SK-N-SH (cell line): ENCODE results near the gene SLC27A4. TPM values are rescaled to one million over a fixed set of nuclear protein-coding genes. Genes with fewer than 3 reads are reported as not detected.

Experiments used
- CTCF ChIA-PET: fragments of 300-600, 350-600 bp; formaldehyde crosslinking; extraction: SDS; loops from one replicate; lab custom pipeline; 2021; lab: Yijun Ruan, JAX
- POLR2A ChIA-PET: fragments of 350-600 bp; sonication (Branson Sonifier 250); formaldehyde crosslinking; extraction: SDS; loops from one replicate; lab custom pipeline; 2020; ENCODE audit warnings: antibody characterized with exemption, inconsistent platforms; lab: Yijun Ruan, JAX
- DNase-seq: peaks from one replicate; pipeline ENCODE4 v3.0.0; 2012
- H2AFZ ChIP-seq: fragments of 200-600 bp; sonication (generic); 2 replicates; pipeline ENCODE4 v1.8.1; 2016; ENCODE audit warnings: antibody characterized with exemption, mild to moderate bottlenecking, low read depth
- H3F3A ChIP-seq: fragments of 200-600 bp; sonication (generic); replicated peaks from 2 replicates; pipeline ENCODE3; 2016; ENCODE audit warnings: antibody characterized with exemption, mild to moderate bottlenecking; ENCODE audit not compliant: insufficient read depth
- H3K27ac ChIP-seq, 2 experiments: fragments of 200-500 bp in 1 of 2; fragments of 200-600 bp in 1 of 2; sonication (Bioruptor generic) in 1 of 2; sonication (generic), shearing (Covaris generic) in 1 of 2; 2 replicates each; pipeline versions ENCODE4 v1.5.1 to v1.6.1; 2014 to 2016; ENCODE audit warnings: low read depth in 2 of 2, inconsistent platforms in 1 of 2, low read length in 1 of 2, mild to moderate bottlenecking in 1 of 2, mixed read lengths in 1 of 2
- H3K27me3 ChIP-seq: fragments of 200-600 bp; sonication (generic), shearing (Covaris generic); 2 replicates; pipeline ENCODE4 v1.6.1; 2016; ENCODE audit warnings: mixed run types; ENCODE audit not compliant: insufficient read depth
- H3K36me3 ChIP-seq, 2 experiments: fragments of 200-500 bp in 1 of 2; fragments of 200-600 bp in 1 of 2; sonication (Bioruptor generic) in 1 of 2; sonication (generic) in 1 of 2; replicated peaks in 1 of 2; 2 replicates each; pipeline versions ENCODE3 to v1.5.1; 2014 to 2016; ENCODE audit warnings: low read length in 1 of 2, mild to moderate bottlenecking in 1 of 2; ENCODE audit not compliant: insufficient read depth in 2 of 2, control insufficient read depth in 1 of 2
- H3K4me1 ChIP-seq, 2 experiments: fragments of 200-500 bp in 1 of 2; fragments of 200-600 bp in 1 of 2; sonication (Bioruptor generic) in 1 of 2; sonication (generic), shearing (Covaris generic) in 1 of 2; 2 replicates each; pipeline versions ENCODE4 v1.5.1 to v1.6.1; 2014 to 2016; ENCODE audit warnings: low read depth in 1 of 2, low read length in 1 of 2, mixed run types in 1 of 2; ENCODE audit not compliant: insufficient read depth in 2 of 2, control insufficient read depth in 1 of 2
- H3K4me2 ChIP-seq: fragments of 200-600 bp; sonication (generic), shearing (Covaris generic); 2 replicates; pipeline ENCODE4 v1.6.1; 2017; ENCODE audit warnings: mixed run types
- H3K4me3 ChIP-seq, 2 experiments: fragments of 200-500 bp in 1 of 2; fragments of 200-600 bp in 1 of 2; sonication (Bioruptor generic) in 1 of 2; sonication (generic), shearing (Covaris generic) in 1 of 2; 2 replicates each; pipeline versions ENCODE4 v1.5.1 to v1.8.1; 2014 to 2016; ENCODE audit warnings: low read depth in 2 of 2, inconsistent platforms in 1 of 2, low read length in 1 of 2, mild to moderate bottlenecking in 1 of 2, mixed read lengths in 1 of 2, moderate library complexity in 1 of 2
- H3K79me2 ChIP-seq: fragments of 200-600 bp; sonication (generic); 2 replicates; pipeline ENCODE4 v1.8.1; 2017; ENCODE audit warnings: mild to moderate bottlenecking; ENCODE audit not compliant: insufficient read depth
- H3K9ac ChIP-seq: fragments of 200-600 bp; sonication (generic); 2 replicates; pipeline ENCODE4 v1.6.1; 2017; ENCODE audit warnings: mixed run types
- H3K9me2 ChIP-seq: fragments of 200-600 bp; sonication (generic); 2 replicates; pipeline ENCODE4 v1.6.1; 2017; ENCODE audit warnings: mixed run types
- H3K9me3 ChIP-seq: fragments of 200-600 bp; sonication (generic); 2 replicates; pipeline ENCODE4 v1.6.1; 2017; ENCODE audit warnings: mixed run types, mild to moderate bottlenecking, moderate library complexity
- H4K20me1 ChIP-seq: fragments of 200-600 bp; sonication (generic); 2 replicates; pipeline ENCODE4 v1.6.1; 2017; ENCODE audit warnings: mild to moderate bottlenecking, mixed run types; ENCODE audit not compliant: insufficient read depth
- CTCF ChIP-seq: fragments of 200-600 bp; sonication (generic); IDR thresholded peaks from 2 replicates; pipeline ENCODE4 v1.6.1; 2017; ENCODE audit warnings: antibody characterized with exemption, mild to moderate bottlenecking, moderate library complexity
- EZH2phosphoT487 ChIP-seq: fragments of 200-600 bp; sonication (generic); IDR thresholded peaks from 2 replicates; pipeline ENCODE4 v1.6.1; 2017; ENCODE audit warnings: low read depth, mixed run types, mild to moderate bottlenecking, antibody characterized with exemption, moderate library complexity, borderline replicate concordance
- FOSL2 ChIP-seq: IDR thresholded peaks from 2 replicates; pipeline ENCODE4 v1.4.0; 2012; ENCODE audit warnings: low read depth, mild to moderate bottlenecking, moderate library complexity, borderline replicate concordance
- FOXM1 ChIP-seq: IDR thresholded peaks from 2 replicates; pipeline ENCODE4 v1.4.0; 2012; ENCODE audit warnings: low read depth, mild to moderate bottlenecking
- IRF3 ChIP-seq: fragments of 150-350 bp; IDR thresholded peaks from 2 replicates; pipeline ENCODE4 v1.6.1; 2016; ENCODE audit warnings: mild to moderate bottlenecking, low read depth, low read length
- JUND ChIP-seq: IDR thresholded peaks from 2 replicates; pipeline ENCODE4 v1.4.0; 2012
- MAX ChIP-seq: IDR thresholded peaks from 2 replicates; pipeline ENCODE4 v1.4.0; 2012; ENCODE audit warnings: low read depth
- MEF2A ChIP-seq: IDR thresholded peaks from 2 replicates; pipeline ENCODE4 v1.4.0; 2012; ENCODE audit warnings: low read depth, borderline replicate concordance
- MXI1 ChIP-seq: IDR thresholded peaks from 2 replicates; pipeline ENCODE4 v1.6.1; 2012; ENCODE audit warnings: mild to moderate bottlenecking, low read depth, low read length, improper control_type of control experiment
- NRF1 ChIP-seq: IDR thresholded peaks from 2 replicates; pipeline ENCODE4 v1.6.1; 2012; ENCODE audit warnings: low read depth, mild to moderate bottlenecking, low read length
- POLR2AphosphoS5 ChIP-seq: IDR thresholded peaks from 2 replicates; pipeline ENCODE4 v1.6.1; 2012; ENCODE audit warnings: low read depth, low read length
- RAD21 ChIP-seq: IDR thresholded peaks from 2 replicates; pipeline ENCODE4 v1.6.1; 2012; ENCODE audit warnings: mild to moderate bottlenecking, low read length
- RCOR1 ChIP-seq: fragments of 150-350 bp; IDR thresholded peaks from 2 replicates; pipeline ENCODE4 v1.6.1; 2017; ENCODE audit warnings: antibody characterized with exemption, low read length
- RXRA ChIP-seq: IDR thresholded peaks from 2 replicates; pipeline ENCODE4 v1.4.0; 2012; ENCODE audit warnings: low read depth, mild to moderate bottlenecking, borderline replicate concordance
- SIN3A ChIP-seq: IDR thresholded peaks from 2 replicates; pipeline ENCODE4 v1.6.1; 2012; ENCODE audit warnings: low read depth, mild to moderate bottlenecking, low read length, moderate library complexity, borderline replicate concordance
- TAF1 ChIP-seq: IDR thresholded peaks from 2 replicates; pipeline ENCODE4 v1.6.1; 2012; ENCODE audit warnings: low read depth, mild to moderate bottlenecking, low read length, moderate library complexity, borderline replicate concordance
- TCF12 ChIP-seq: IDR thresholded peaks from 2 replicates; pipeline ENCODE4 v1.4.0; 2012
- USF1 ChIP-seq: IDR thresholded peaks from 2 replicates; pipeline ENCODE4 v1.4.0; 2012; ENCODE audit warnings: low read depth, borderline replicate concordance
- YY1 ChIP-seq: IDR thresholded peaks from 2 replicates; pipeline ENCODE4 v1.4.0; 2012; ENCODE audit warnings: low read depth, mild to moderate bottlenecking
- WGBS: methylation state at CpG from one replicate; pipeline ENCODE4 v1.1.6; 2017; ENCODE audit warnings: low lambda C conversion rate; 5-methylcytosine and 5-hydroxymethylcytosine counted together
- polyA plus RNA-seq, 3 experiments: library from polyadenylated mRNA; depleted of rRNA; stranded (reverse); fragments of >200 nt; gene quantifications; 2 replicates each; pipeline ENCODE4 v1.2.3, GENCODE V29; 2012

The SLC27A4 gene
- polyA plus RNA-seq, 1 of the 3 experiments (the other 2 are of a cell fraction), result 24.1 TPM

- Histone ChIP-seq H3K9me3 (no peaks in the 10 kb centered on the region), H3K36me3 (no peaks in the 10 kb centered on the region), H3K9ac (no peak overlapping the region), H3F3A (no peaks in the 10 kb centered on the region), H3K4me1 (peaks cover 4 to 5% of the 10 kb centered on the region in 2 experiments; a peak in 2 of 4 replicates), H3K9me2 (no peaks in the 10 kb centered on the region), H3K79me2 (no peaks in the 10 kb centered on the region), H3K27ac (no peak overlapping the region), H4K20me1 (no peaks in the 10 kb centered on the region), H2AFZ (no peak overlapping the region), H3K4me3 (no peak overlapping the region), H3K27me3 (no peaks in the 10 kb centered on the region), H3K4me2 (no peak overlapping the region)
- ChIA-PET CTCF (interaction anchor here (0.5 to 9.4 kb wide), 5 partner anchors 48 to 356 kb away, joined by 3 to 80 read pairs (median 11); partner anchors contain the start of gene DPM2), POLR2A (interaction anchor here (0.7 kb wide), 1 partner anchor 8 kb away, joined by 3 read pairs; no protein-coding TSS in a partner anchor)
- WGBS, result 79% methylated on average over 4 of the region's 4 CpGs
- TF ChIP-seq MEF2A (no peak), POLR2AphosphoS5 (no peak), IRF3 (no peak)
- DNase-seq, result no peak
These were observed 47.2 kb upstream of the SLC27A4 start for GRCh38 chr9:128293091-128293490.

- H3K9ac ChIP-seq, result no peak overlapping the region
- CTCF ChIA-PET, result interaction anchor here (1.2 to 9.4 kb wide), 7 partner anchors 8 to 67 kb away, joined by 3 to 80 read pairs (median 18); no protein-coding TSS in a partner anchor
- H3K36me3 ChIP-seq, result no peaks in the 10 kb centered on the region
- H3K27me3 ChIP-seq, result no peaks in the 10 kb centered on the region
- TF ChIP-seq NRF1 (no peak), IRF3 (no peak), RAD21 (no peak), MAX (no peak), RCOR1 (no peak), MEF2A (no peak), SIN3A (no peak), POLR2AphosphoS5 (no peak), JUND (no peak), RXRA (no peak), TAF1 (no peak), CTCF (no peak), TCF12 (no peak), FOSL2 (no peak), EZH2phosphoT487 (no peak), FOXM1 (no peak), MXI1 (no peak), YY1 (no peak), USF1 (no peak)
- TF ChIP-seq, all 33 proteins: peak for 0
- no peak overlapping the region for H3K4me2 ChIP-seq
- no peak overlapping the region for H2AFZ ChIP-seq
- no peak overlapping the region for H3K4me3 ChIP-seq
- H3K9me3 ChIP-seq, result no peaks in the 10 kb centered on the region
- peaks cover 5 to 8% of the 10 kb centered on the region in 2 experiments; a peak in 2 of 4 replicates for H3K4me1 ChIP-seq
- no peaks in the 10 kb centered on the region for H4K20me1 ChIP-seq
- no peaks in the 10 kb centered on the region for H3F3A ChIP-seq
- no peaks in the 10 kb centered on the region for H3K9me2 ChIP-seq
- 93% methylated on average over 2 of the region's 4 CpGs for WGBS
- POLR2A ChIA-PET, result no interaction called here
- no peaks in the 10 kb centered on the region for H3K79me2 ChIP-seq
- no peak overlapping the region for H3K27ac ChIP-seq
- DNase-seq, result no peak
These were observed 46.2 kb upstream of the SLC27A4 start for GRCh38 chr9:128294142-128294541.
